ENCODE results near the gene C1orf74.

DNA sequence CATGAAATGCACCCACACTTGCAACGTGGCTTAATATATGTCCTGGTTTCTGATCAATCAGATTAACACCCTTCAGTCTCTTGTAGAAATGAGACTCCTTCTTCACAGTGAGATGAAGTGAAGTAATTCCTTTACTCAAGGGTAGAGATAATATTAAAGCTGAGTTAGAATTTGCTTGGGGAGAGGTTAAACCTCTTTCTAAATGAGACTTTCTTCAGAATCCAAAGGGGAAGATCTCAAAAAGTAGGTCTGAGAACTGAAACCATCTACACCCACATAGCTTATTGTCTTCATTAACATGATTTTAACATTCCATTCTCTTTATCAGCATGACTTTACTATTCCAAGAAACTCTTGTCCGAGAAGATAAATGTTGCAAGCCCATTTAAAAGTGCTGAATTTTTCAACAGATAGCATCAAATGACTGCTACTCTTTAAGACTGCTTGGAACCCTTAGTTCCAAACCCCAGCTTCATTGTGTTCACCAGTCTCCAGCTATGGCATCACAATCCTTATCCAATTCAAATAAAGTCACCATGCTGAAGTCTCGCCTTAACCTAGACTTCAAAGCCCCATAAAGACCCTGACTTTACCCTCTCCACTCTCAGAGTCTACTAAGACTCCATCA lies 47.8 kb downstream of the C1orf74 start:
- TF ChIP-seq, protein P1, sequence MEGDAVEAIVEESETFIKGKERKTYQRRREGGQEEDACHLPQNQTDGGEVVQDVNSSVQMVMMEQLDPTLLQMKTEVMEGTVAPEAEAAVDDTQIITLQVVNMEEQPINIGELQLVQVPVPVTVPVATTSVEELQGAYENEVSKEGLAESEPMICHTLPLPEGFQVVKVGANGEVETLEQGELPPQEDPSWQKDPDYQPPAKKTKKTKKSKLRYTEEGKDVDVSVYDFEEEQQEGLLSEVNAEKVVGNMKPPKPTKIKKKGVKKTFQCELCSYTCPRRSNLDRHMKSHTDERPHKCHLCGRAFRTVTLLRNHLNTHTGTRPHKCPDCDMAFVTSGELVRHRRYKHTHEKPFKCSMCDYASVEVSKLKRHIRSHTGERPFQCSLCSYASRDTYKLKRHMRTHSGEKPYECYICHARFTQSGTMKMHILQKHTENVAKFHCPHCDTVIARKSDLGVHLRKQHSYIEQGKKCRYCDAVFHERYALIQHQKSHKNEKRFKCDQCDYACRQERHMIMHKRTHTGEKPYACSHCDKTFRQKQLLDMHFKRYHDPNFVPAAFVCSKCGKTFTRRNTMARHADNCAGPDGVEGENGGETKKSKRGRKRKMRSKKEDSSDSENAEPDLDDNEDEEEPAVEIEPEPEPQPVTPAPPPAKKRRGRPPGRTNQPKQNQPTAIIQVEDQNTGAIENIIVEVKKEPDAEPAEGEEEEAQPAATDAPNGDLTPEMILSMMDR (IDR thresholded peaks at IDR 0.05), result no peak
- TF ChIP-seq POLR2A (IDR thresholded peaks at IDR 0.05), result no peak
